Uterus (tissue), 2 donors: Measurements from ENCODE around the gene PLXNA4.

Experiments used
- CTCF ChIP-seq, 4 experiments: fragments of 200-600 bp in 2 of 4; fragments of 450-650 bp in 2 of 4; sonication (generic) in 2 of 4; IDR thresholded peaks; one replicate each; pipeline ENCODE4 v1.5.1; 2016 to 2019; ENCODE audit warnings: antibody characterized with exemption in 4 of 4, mild to moderate bottlenecking in 2 of 4, moderate library complexity in 1 of 4
- POLR2A ChIP-seq, 2 donors: fragments of 450-650 bp; IDR thresholded peaks; one replicate each; pipeline ENCODE4 v1.6.1; 2016; ENCODE audit warnings: antibody characterized with exemption in 2 of 2, mild to moderate bottlenecking in 1 of 2, moderate library complexity in 1 of 2

- TF ChIP-seq CTCF (IDR thresholded peaks at IDR 0.05) (no peak), POLR2A (IDR thresholded peaks at IDR 0.05) (no peak)
Measured at GRCh38 chr7:132367004-132367403, 209.3 kb downstream of the PLXNA4 start.
